ENCODE measurements around the gene ATP8B1.

ATP8B1 gene

DNA sequence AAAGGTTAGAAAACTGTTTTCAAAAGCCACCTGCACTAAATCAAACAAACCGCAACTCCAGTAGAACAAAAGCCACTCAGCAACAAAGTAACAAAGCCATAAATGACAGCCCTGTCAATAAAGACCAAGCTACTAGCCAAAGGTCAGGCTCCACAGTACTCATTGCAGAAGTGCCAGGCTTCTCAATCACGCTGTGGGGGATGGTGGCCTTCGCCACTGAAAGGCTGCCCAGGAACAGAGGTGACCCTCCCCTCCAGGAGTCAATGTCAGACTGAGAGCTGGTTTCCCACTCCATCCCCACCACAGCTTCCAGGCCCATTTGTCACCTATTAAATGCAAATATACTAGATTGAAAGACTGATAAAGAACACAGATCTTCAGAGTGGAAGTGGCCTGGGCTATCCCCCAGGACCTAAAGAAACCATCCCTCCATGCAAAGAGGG is 5.9 kb downstream of the ATP8B1 start:
- DNase-seq (ENCODE audit: low read depth in 1 of 2, low spot score in 1 of 2), result peak in 1 of 2 experiments; percentile 72
- in situ Hi-C loops (cut with HindIII; ENCODE audit: low pct_unique_long_range_greater_than_20kb, low sequenced_read_pairs), result no loop called here
- TF ChIP-seq JUND (IDR thresholded peaks at IDR 0.05; ENCODE audit: low read depth), result no peak

DNA sequence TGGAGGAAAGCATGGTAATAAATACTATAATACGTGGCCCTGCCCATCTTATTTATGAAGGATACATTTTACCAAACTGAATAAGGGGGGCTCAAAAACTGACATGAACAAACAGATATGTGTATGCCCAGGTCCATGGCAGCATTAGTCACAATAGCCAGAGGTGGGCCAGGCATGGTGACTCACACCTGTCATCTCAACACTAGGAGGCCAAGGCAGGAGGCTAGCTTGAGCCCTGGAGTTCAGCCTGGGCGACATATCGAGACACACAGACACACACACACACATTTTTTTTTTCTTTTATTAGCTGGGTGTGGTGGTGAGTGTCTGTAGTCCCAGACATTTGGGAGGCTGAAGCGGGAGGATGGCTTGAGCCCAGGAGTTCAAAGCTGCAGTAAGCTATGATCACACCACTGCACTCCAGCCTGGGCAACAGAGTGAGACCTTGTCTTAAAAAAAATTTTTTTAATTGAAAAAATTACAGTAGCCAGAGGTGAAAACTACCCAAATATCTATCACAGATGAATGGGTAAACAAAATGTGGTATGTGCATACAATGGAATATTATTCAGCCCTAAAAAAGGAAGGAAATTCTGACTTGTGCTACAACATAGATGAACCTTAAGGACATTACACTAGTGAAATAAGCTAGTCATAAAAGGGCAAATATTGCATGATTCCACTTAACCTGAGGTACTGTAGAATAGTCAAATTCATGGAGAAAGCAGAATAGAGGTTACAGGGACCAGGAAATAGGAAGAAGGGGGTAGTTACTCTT is 8.0 kb downstream of the ATP8B1 start:
- no peak for TF ChIP-seq JUND (IDR thresholded peaks at IDR 0.05; ENCODE audit: low read depth)
- in situ Hi-C loops (cut with HindIII; ENCODE audit: low pct_unique_long_range_greater_than_20kb, low sequenced_read_pairs), result no loop called here
- DNase-seq (ENCODE audit: low read depth in 1 of 2, low spot score in 1 of 2), result no peak

DNA sequence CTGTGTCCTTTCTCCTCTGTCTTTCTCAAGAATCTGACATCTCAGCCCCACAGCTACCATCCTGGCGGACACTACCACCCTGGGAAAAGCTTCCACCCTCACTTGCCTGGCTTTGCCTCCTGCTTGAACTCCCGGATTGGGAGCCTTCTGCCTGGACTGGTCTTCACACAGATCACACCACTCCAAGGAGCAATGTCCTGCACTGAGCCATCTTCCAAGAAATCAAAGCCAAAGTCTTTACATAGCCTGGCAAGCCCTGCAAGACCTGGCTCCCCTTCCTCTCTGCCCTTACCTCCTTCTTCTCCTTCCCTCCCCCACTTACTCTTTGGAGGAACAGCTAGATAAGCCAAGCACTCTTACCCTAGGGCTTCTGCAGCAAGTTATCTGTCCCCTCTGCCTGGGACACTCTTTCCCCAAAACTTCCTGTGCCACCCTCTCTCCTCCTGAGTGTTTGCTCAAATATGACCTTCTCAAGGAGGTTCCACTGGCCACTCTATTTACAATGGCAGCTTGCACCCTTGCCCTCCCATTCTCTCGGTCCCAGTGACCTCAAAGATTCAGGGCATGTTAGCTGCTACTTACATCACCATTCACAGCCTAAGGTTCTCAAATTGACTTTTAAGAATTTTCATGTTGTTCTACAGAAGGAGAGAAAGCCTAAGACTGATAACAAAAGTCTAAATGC is 9.7 kb downstream of the ATP8B1 start:
- in situ Hi-C loops (cut with HindIII; ENCODE audit: low pct_unique_long_range_greater_than_20kb, low sequenced_read_pairs), result no loop called here
- no peak for TF ChIP-seq JUND (IDR thresholded peaks at IDR 0.05; ENCODE audit: low read depth)
- peak in 1 of 2 experiments; percentile 52 for DNase-seq (ENCODE audit: low read depth in 1 of 2, low spot score in 1 of 2)

DNA sequence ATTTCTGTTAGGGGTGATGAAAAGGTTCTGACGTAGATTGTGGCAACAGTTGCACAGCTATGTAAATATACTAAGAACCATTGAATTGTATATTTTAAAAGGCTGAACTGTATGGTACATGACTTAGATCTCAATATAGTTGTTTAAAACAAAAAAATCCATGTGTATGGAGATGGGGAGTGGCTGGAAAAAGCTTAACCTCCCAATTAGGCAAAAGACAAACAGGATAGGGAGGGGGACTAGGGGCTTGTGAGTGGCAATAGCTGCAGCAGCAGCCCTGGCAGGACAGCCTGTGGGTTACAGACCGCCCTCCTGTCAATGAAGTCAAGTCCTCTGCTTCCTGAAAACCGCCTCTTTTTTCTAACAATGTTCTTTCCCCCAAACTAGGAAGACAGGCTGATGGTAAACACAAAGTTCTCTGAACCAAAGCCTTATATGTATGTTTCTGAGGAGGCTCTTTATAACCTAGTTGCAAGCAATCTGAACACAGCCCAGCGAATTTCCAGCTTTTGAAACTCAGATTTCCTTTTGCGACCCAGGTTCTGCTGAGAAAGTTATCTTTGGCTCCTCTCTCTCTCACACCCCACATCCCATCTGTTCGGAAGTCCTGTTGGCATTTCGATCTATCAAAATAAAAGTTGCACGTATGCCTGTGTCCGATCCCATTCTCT is 10.3 kb downstream of the ATP8B1 start:
- no peak for TF ChIP-seq JUND (IDR thresholded peaks at IDR 0.05; ENCODE audit: low read depth)
- no peak for DNase-seq (ENCODE audit: low read depth in 1 of 2, low spot score in 1 of 2)
- in situ Hi-C loops (cut with HindIII; ENCODE audit: low pct_unique_long_range_greater_than_20kb, low sequenced_read_pairs), result no loop called here

DNA sequence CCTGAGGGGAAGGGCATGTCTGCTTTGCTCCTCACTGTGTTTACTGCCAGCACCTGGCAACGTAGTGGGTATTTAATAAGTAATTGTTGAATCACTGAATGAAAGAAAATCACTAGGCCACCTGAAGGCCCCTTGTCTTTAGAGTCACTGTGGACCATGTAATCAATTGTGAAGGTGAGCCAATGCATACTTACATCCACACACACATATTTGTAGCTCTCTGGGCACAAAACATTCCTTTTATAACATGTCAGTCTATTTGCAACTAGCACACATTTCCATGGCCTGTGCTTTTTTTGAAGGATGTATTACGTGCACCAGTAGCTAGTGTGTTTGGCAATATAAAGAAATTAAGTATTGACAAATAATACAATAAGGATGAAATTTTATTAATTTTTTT is 11.2 kb downstream of the ATP8B1 start:
- in situ Hi-C loops (cut with HindIII; ENCODE audit: low pct_unique_long_range_greater_than_20kb, low sequenced_read_pairs), result no loop called here
- TF ChIP-seq JUND (IDR thresholded peaks at IDR 0.05; ENCODE audit: low read depth), result no peak
- DNase-seq (ENCODE audit: low read depth in 1 of 2, low spot score in 1 of 2), result no peak

DNA sequence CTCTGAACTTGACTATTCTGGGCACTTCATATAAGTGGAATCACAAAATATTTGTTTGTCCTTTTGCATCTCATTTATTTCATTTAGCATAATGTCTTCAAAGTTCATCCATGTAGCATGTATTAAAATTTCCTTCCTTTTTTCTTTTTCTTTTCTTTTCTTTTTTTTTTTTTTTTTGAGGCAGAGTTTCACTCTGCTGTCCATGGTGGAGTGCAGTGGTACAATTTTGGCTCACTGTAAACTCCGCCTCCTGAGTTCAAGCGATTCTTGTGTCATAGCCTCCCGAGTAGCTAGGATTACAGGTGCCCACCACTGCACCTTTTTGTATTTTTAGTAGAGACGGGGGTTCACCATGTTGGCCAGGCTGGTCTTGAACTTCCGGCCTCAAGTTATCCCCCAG is 11.9 kb downstream of the ATP8B1 start:
- DNase-seq (ENCODE audit: low read depth in 1 of 2, low spot score in 1 of 2), result no peak
- no peak for TF ChIP-seq JUND (IDR thresholded peaks at IDR 0.05; ENCODE audit: low read depth)
- in situ Hi-C loops (cut with HindIII; ENCODE audit: low pct_unique_long_range_greater_than_20kb, low sequenced_read_pairs), result no loop called here

DNA sequence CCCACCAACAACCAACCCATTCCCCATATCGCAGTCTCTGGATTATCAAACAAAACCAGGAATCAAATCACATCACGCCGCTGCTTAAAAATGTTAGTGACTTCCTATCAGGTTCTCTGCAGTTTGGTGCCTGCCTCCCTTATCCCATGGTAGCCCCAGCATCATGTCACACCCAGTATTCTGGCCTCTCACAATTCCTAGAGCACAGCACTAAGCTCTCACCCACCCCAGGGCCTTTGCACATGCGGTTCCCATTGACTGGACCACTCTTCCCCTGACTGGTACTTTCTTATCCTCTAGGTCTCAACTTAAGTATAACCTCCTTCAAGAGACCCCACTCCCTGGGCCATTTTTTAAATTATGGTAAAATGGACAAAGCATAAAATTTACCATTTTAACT is 12.8 kb downstream of the ATP8B1 start:
- in situ Hi-C loops (cut with HindIII; ENCODE audit: low pct_unique_long_range_greater_than_20kb, low sequenced_read_pairs), result no loop called here
- TF ChIP-seq JUND (IDR thresholded peaks at IDR 0.05; ENCODE audit: low read depth), result no peak
- DNase-seq (ENCODE audit: low read depth in 1 of 2, low spot score in 1 of 2), result no peak

DNA sequence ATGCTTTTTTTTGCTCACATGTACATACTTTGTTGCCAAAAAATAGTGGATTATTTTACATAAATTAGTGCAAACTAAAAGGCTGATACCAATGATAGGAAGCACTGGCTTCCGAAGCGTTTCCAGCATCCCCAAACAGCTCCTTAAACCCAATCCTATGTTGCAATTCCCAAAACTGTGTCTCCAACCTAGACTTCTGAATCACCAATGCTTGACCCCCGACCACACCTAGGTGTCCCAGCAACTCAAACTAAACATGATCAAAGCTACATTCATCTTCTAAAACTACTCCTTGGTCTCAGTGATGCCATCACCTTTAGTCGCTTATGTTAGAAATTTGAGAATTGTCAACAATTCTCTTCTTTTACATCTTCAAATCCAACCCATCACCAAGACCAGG is 13.4 kb downstream of the ATP8B1 start:
- no peak for TF ChIP-seq JUND (IDR thresholded peaks at IDR 0.05; ENCODE audit: low read depth)
- in situ Hi-C loops (cut with HindIII; ENCODE audit: low pct_unique_long_range_greater_than_20kb, low sequenced_read_pairs), result no loop called here
- no peak for DNase-seq (ENCODE audit: low read depth in 1 of 2, low spot score in 1 of 2)

DNA sequence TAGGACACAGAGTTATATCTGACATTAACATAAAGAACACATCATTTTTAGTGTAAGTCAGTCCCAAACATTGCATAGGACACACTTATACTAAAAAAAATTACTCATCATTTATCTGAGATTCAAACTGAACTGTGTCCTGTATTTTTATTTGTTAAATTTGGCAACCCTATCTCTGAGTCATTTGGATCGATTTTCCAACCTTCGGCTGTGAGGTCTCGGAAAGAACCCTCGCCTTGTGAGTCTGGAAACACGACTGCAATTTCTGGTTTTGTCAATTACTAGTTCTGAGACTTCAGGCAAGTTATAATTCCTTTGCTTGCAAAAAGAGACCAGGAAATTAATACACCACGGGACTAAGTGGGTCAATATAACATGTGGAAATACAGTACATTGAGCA is 14.0 kb downstream of the ATP8B1 start:
- no peak for TF ChIP-seq JUND (IDR thresholded peaks at IDR 0.05; ENCODE audit: low read depth)
- in situ Hi-C loops (cut with HindIII; ENCODE audit: low pct_unique_long_range_greater_than_20kb, low sequenced_read_pairs), result no loop called here
- DNase-seq (ENCODE audit: low read depth in 1 of 2, low spot score in 1 of 2), result no peak

DNA sequence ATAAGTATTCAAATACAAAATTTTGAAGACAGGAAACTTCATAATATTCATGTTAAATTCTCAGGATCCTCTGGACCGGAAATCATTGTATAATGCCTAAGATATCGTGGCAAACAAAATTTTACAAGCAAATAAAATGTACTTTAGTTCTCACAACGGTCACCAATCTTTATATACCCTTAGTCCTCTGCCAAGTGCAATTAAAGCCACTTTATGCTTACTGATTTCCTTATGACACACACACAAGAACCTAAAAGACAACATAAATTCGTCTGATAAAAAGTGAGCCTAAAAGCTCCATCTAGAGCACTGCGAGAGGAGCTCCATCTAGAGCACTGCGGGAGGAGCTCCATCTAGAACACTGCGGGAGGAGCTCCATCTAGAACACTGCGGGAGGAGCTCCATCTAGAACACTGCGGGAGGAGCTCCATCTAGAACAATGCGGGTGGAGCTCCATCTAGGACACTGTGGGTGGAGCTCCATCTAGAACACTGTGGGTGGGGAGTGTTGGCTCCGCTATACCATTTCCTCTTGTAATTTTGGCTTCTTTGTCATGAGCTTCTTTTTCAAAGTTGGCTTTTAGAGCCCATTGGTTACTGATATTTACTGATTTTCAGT is 15.9 kb downstream of the ATP8B1 start:
- in situ Hi-C loops (cut with HindIII; ENCODE audit: low pct_unique_long_range_greater_than_20kb, low sequenced_read_pairs), result no loop called here
- no peak for DNase-seq (ENCODE audit: low read depth in 1 of 2, low spot score in 1 of 2)
- no peak for TF ChIP-seq JUND (IDR thresholded peaks at IDR 0.05; ENCODE audit: low read depth)

DNA sequence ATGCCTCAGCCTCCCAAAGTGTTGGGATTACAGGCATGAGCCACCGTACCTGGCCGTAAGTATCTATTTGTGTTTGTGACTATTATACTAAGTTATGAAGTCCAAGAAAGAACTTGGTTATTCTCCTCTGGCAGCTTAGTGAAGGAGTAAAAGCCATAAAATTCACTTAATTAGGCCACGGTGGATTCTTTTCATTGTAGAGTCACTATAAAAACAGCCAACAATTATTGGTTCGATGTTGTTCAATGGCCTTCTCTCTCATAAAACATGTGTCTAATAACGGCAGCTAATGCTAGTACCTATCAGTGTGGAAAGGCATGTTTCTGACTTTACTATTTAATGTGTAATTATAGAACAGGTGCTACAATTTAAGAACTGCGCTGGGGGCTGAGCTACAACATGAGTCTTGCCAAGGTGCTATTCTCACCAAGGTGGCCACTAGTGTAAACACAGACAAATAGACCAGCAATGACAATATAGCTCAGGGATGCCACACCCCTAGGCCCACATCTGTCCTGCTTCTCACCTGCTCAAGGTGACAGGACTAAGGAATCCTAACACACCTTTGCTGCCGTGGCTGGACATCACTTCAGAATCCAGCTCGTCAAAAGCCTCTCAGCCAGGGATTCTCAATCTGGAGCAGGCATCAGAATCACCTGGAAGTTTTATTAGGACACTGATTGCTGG is 17.2 kb downstream of the ATP8B1 start:
- TF ChIP-seq JUND (IDR thresholded peaks at IDR 0.05; ENCODE audit: low read depth), result no peak
- in situ Hi-C loops (cut with HindIII; ENCODE audit: low pct_unique_long_range_greater_than_20kb, low sequenced_read_pairs), result no loop called here
- DNase-seq (ENCODE audit: low read depth in 1 of 2, low spot score in 1 of 2), result no peak

DNA sequence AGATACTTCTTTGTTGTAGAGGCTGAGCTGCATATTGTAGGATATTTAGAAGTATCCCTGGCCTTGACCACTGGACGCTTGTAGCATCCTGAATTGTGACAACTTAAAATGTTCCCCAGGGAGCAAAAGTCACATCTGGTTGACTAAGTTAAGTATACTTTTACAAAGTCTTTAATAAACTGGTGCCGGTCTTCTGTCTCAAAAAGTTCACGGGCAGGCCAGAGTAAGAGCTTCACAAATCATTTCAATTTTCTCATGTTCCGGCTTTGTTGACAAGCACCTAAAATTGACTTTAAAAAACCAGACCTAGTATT is 18.4 kb downstream of the ATP8B1 start:
- TF ChIP-seq JUND (IDR thresholded peaks at IDR 0.05; ENCODE audit: low read depth), result no peak
- in situ Hi-C loops (cut with HindIII; ENCODE audit: low pct_unique_long_range_greater_than_20kb, low sequenced_read_pairs), result no loop called here
- DNase-seq (ENCODE audit: low read depth in 1 of 2, low spot score in 1 of 2), result no peak

All from T47D (cell line).